Activated naive CD8-positive, alpha-beta T cell (primary cell): Measurements from ENCODE around the gene UROD.

Source experiments
- H3K27ac Mint-ChIP-seq: one replicate; pipeline ENCODE4 v1.8.0; 2021; ENCODE audit warnings: mixed read lengths
- H3K27me3 Mint-ChIP-seq: one replicate; pipeline ENCODE4 v1.8.0; 2021; ENCODE audit warnings: mixed read lengths
- H3K36me3 Mint-ChIP-seq: one replicate; pipeline ENCODE4 v1.8.0; 2021; ENCODE audit warnings: mixed read lengths
- H3K4me1 Mint-ChIP-seq: one replicate; pipeline ENCODE4 v1.8.0; 2021; ENCODE audit warnings: low read depth, mixed read lengths
- H3K4me3 Mint-ChIP-seq: one replicate; pipeline ENCODE4 v1.8.0; 2021; ENCODE audit warnings: mild to moderate bottlenecking, mixed read lengths
- H3K9me3 Mint-ChIP-seq: one replicate; pipeline ENCODE4 v1.8.0; 2021; ENCODE audit warnings: low read depth, mixed read lengths

The UROD gene

GRCh38 chr1:45014321-45015028 is 2.4 kb downstream of the UROD start:
- no peaks in the 10 kb centered on the region for H3K9me3 Mint-ChIP-seq
- H3K27ac Mint-ChIP-seq: peak overlapping the region; percentile 62
- H3K36me3 Mint-ChIP-seq: peaks cover 4% of the 10 kb centered on the region
- peaks cover 34% of the 10 kb centered on the region for H3K4me1 Mint-ChIP-seq
- H3K4me3 Mint-ChIP-seq: peak overlapping the region; percentile 87
- no peaks in the 10 kb centered on the region for H3K27me3 Mint-ChIP-seq

DNA sequence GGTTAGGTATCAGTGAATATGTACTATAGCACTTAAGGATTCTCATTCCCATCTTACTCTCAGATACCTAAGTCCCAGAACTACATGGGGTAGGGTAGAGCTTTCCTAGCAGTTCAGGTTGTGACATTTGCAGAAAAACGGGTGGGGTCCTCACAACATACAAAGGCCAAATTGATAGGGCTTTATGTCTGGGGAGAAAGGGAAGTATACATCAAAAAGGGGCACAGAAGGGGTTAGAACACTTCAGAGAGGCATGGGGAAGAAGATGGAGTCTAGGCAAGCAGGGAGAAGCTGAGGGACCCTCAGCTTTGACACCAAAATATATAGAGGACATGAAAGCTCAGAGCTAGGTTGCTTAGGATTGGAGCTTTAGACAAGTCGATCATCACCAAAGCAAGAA is 3.6 kb downstream of the UROD start:
- Mint-ChIP-seq H3K27me3 (no peaks in the 10 kb centered on the region), H3K36me3 (peaks cover 4% of the 10 kb centered on the region), H3K4me3 (no peak overlapping the region), H3K27ac (no peak overlapping the region), H3K9me3 (no peaks in the 10 kb centered on the region), H3K4me1 (peaks cover 25% of the 10 kb centered on the region)

GRCh38 chr1:45016090-45016697 is 4.1 kb downstream of the UROD start:
- H3K4me3 Mint-ChIP-seq: no peak overlapping the region
- H3K27me3 Mint-ChIP-seq: no peaks in the 10 kb centered on the region
- H3K27ac Mint-ChIP-seq: no peak overlapping the region
- peaks cover 4% of the 10 kb centered on the region for H3K36me3 Mint-ChIP-seq
- no peaks in the 10 kb centered on the region for H3K9me3 Mint-ChIP-seq
- H3K4me1 Mint-ChIP-seq: peaks cover 25% of the 10 kb centered on the region

- Mint-ChIP-seq H3K9me3 (no peaks in the 10 kb centered on the region), H3K36me3 (peaks cover 4% of the 10 kb centered on the region), H3K4me1 (peaks cover 19% of the 10 kb centered on the region), H3K27me3 (no peaks in the 10 kb centered on the region), H3K27ac (no peak overlapping the region), H3K4me3 (no peak overlapping the region)
These were observed 4.7 kb downstream of the UROD start for GRCh38 chr1:45016767-45017166.

DNA sequence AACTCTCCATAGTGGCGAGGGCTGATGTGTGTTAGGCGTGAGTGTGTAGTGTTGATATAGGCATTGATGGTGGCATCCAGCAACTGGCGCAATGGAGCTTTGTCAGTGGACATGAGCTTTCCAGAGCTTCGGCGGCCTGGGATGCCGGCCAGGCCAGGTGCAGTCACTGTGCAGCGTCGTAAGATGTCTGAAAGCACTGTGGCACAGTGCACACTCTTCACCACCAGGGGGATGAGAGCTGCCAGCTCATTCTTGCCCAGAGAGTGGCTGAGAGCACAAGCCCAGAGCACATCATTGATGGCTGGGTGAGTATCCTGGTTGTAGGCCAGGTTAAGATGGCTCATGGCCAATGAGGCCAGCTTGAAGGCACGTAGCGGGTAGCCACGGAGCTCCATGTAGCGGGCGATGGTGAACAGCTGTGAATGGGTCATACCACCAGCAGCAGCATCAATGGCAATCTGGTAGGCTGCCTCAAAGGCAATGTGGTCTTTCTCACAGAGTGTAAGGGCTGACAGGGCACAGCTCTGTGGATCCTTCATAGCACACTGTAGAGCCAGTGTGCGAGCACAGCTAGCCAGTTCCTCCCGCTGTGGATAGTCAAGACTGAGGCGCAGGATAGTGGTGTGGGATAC is 6.7 kb downstream of the UROD start:
- no peak overlapping the region for H3K4me3 Mint-ChIP-seq
- H3K27me3 Mint-ChIP-seq: no peaks in the 10 kb centered on the region
- no peak overlapping the region for H3K27ac Mint-ChIP-seq
- no peaks in the 10 kb centered on the region for H3K9me3 Mint-ChIP-seq
- peaks cover 10% of the 10 kb centered on the region for H3K4me1 Mint-ChIP-seq
- H3K36me3 Mint-ChIP-seq: peaks cover 4% of the 10 kb centered on the region

DNA sequence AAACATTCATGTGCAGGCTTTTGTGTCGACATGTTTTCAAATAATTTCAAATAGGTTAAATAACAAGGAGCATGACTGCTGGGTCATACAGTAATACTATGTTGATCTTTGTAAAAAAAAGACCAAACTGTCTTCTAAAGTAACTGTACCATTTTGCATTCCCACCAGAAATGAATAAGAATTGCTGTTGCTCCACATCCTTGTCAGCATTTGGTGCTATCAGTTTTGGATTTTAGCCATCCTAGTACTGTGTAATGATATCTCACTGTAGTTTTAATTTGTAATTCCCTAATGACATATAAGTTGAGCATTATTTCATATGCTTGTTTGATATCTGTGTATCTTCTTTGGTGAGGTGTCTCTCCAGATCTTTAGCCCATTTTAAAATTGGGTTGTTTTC is 11.6 kb downstream of the UROD start:
- H3K4me3 Mint-ChIP-seq: no peak overlapping the region
- H3K4me1 Mint-ChIP-seq: peaks cover 9% of the 10 kb centered on the region
- H3K27me3 Mint-ChIP-seq: no peaks in the 10 kb centered on the region
- H3K9me3 Mint-ChIP-seq: no peaks in the 10 kb centered on the region
- no peak overlapping the region for H3K27ac Mint-ChIP-seq
- H3K36me3 Mint-ChIP-seq: no peaks in the 10 kb centered on the region

DNA sequence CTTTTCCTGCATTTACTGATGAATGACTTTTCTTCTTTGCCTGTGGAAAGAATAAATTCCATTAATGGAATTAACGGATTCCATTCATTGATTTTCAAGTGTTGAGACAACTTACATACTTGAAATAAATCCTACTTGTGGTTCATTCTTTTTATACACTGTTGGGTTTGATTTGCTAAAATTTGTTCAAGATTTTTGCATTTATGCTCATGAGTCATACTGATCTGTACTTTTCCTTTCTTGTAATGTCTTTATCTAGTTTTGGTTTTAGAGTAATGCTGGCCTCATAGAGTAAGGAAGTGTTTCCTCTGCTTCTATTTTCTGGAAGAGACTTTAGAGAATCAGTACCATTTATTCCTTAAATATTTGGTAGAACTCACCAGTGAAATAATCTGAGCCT is 14.4 kb downstream of the UROD start:
- Mint-ChIP-seq H3K4me1 (peaks cover 9% of the 10 kb centered on the region), H3K9me3 (no peaks in the 10 kb centered on the region), H3K36me3 (peaks cover 7% of the 10 kb centered on the region), H3K27me3 (no peaks in the 10 kb centered on the region), H3K27ac (peak overlapping the region; percentile 55), H3K4me3 (no peak overlapping the region)

- no peak overlapping the region for H3K27ac Mint-ChIP-seq
- no peaks in the 10 kb centered on the region for H3K9me3 Mint-ChIP-seq
These were observed 20.8 kb downstream of the UROD start for GRCh38 chr1:45032837-45033236.

GRCh38 chr1:45033356-45033755 is 21.3 kb downstream of the UROD start:
- Mint-ChIP-seq H3K4me1 (peaks cover 8% of the 10 kb centered on the region), H3K9me3 (no peaks in the 10 kb centered on the region), H3K4me3 (no peak overlapping the region), H3K27me3 (no peaks in the 10 kb centered on the region), H3K27ac (no peak overlapping the region), H3K36me3 (peaks cover 7% of the 10 kb centered on the region)

More at GRCh38 chr1:45032837-45033236, 20.8 kb downstream of the UROD start:
- H3K36me3 Mint-ChIP-seq: peaks cover 7% of the 10 kb centered on the region
- no peak overlapping the region for H3K4me3 Mint-ChIP-seq
- H3K27me3 Mint-ChIP-seq: no peaks in the 10 kb centered on the region
- peaks cover 8% of the 10 kb centered on the region for H3K4me1 Mint-ChIP-seq

- Mint-ChIP-seq H3K36me3 (no peaks in the 10 kb centered on the region), H3K4me3 (no peak overlapping the region), H3K27ac (no peak overlapping the region), H3K27me3 (no peaks in the 10 kb centered on the region), H3K9me3 (no peaks in the 10 kb centered on the region), H3K4me1 (peaks cover 8% of the 10 kb centered on the region)
These were observed 23.7 kb downstream of the UROD start for GRCh38 chr1:45035631-45036301.

- Mint-ChIP-seq H3K36me3 (peaks cover 3% of the 10 kb centered on the region), H3K27me3 (no peaks in the 10 kb centered on the region), H3K4me1 (peaks cover 8% of the 10 kb centered on the region), H3K4me3 (no peak overlapping the region), H3K27ac (no peak overlapping the region), H3K9me3 (no peaks in the 10 kb centered on the region)
These were observed 25.4 kb downstream of the UROD start for GRCh38 chr1:45037456-45037855.

GRCh38 chr1:45038240-45038639 is 26.2 kb downstream of the UROD start:
- H3K27me3 Mint-ChIP-seq: no peaks in the 10 kb centered on the region
- H3K27ac Mint-ChIP-seq: no peak overlapping the region
- H3K9me3 Mint-ChIP-seq: no peaks in the 10 kb centered on the region
- peaks cover 5% of the 10 kb centered on the region for H3K36me3 Mint-ChIP-seq
- H3K4me3 Mint-ChIP-seq: no peak overlapping the region
- H3K4me1 Mint-ChIP-seq: peaks cover 5% of the 10 kb centered on the region

GRCh38 chr1:45038661-45039364 is 26.8 kb downstream of the UROD start:
- Mint-ChIP-seq H3K27ac (no peak overlapping the region), H3K27me3 (no peaks in the 10 kb centered on the region), H3K9me3 (no peaks in the 10 kb centered on the region), H3K4me1 (peaks cover 2% of the 10 kb centered on the region), H3K36me3 (peaks cover 5% of the 10 kb centered on the region), H3K4me3 (no peak overlapping the region)

DNA sequence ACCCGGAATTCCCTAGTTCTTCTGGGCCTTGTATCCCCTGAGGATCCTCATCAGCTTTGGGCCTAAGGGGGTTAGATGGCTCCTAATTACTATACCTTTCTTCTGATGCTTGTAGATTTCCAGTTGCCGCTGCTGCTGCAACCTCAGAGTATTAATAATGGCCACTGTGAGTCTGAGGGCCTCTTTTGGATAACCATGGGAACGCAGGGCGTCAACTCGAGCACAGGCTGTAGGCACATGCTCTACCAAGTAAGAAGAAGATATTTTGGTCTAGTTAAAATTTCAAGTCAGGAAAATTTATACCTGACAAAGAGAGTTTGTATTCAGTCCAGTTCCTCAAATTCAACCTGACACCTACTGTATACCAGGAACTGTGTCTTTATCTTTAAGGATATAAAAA is 28.2 kb downstream of the UROD start:
- H3K27ac Mint-ChIP-seq: no peak overlapping the region
- H3K4me3 Mint-ChIP-seq: no peak overlapping the region
- no peaks in the 10 kb centered on the region for H3K9me3 Mint-ChIP-seq
- H3K27me3 Mint-ChIP-seq: no peaks in the 10 kb centered on the region
- peaks cover 2% of the 10 kb centered on the region for H3K4me1 Mint-ChIP-seq
- H3K36me3 Mint-ChIP-seq: peaks cover 5% of the 10 kb centered on the region

GRCh38 chr1:45043094-45043493 is 31.0 kb downstream of the UROD start:
- Mint-ChIP-seq H3K36me3 (peaks cover 5% of the 10 kb centered on the region), H3K4me1 (no peaks in the 10 kb centered on the region), H3K27ac (no peak overlapping the region), H3K27me3 (no peaks in the 10 kb centered on the region), H3K4me3 (no peak overlapping the region), H3K9me3 (no peaks in the 10 kb centered on the region)
